Fibroblast of lung (primary cell): ENCODE measurements around the gene WNT7B. TPM values are rescaled to one million over a fixed set of nuclear protein-coding genes. Genes with fewer than 3 reads are reported as not detected.

ENCODE experiments used
- DNase-seq, 2 donors: peaks; one replicate each; pipeline versions ENCODE4 v3.0.0 to v3.0.0-alpha.2; 2010; ENCODE audit warnings: low read depth in 2 of 2
- H2AFZ ChIP-seq: 2 replicates; pipeline ENCODE4 v1.5.1; 2012; ENCODE audit warnings: low read length, control low read depth, inconsistent platforms
- H3K27ac ChIP-seq: 2 replicates; pipeline ENCODE4 v1.5.1; 2011; ENCODE audit warnings: low read length, control low read depth; ENCODE audit not compliant: insufficient read depth
- H3K27me3 ChIP-seq: 2 replicates; pipeline ENCODE4 v1.5.1; 2011; ENCODE audit warnings: mild to moderate bottlenecking, low read length; ENCODE audit not compliant: control insufficient read depth, insufficient read depth
- H3K36me3 ChIP-seq: 2 replicates; pipeline ENCODE4 v1.5.1; 2011; ENCODE audit warnings: low read length; ENCODE audit not compliant: control insufficient read depth, insufficient read depth
- H3K4me1 ChIP-seq: 2 replicates; pipeline ENCODE4 v1.5.1; 2011; ENCODE audit warnings: low read length; ENCODE audit not compliant: control insufficient read depth, insufficient read depth; ENCODE audit errors: extremely low read depth
- H3K4me2 ChIP-seq: 2 replicates; pipeline ENCODE4 v1.5.1; 2011; ENCODE audit warnings: low read length, control low read depth; ENCODE audit not compliant: insufficient read depth; ENCODE audit errors: extremely low read depth
- H3K4me3 ChIP-seq, 4 experiments: fragments of 200-600 bp in 1 of 4; sonication (generic) in 1 of 4; replicated peaks in 1 of 4; 2 replicates each; pipeline ENCODE4 v1.5.1; 2011 to 2016; ENCODE audit warnings: low read length in 4 of 4, low read depth in 3 of 4, mild to moderate bottlenecking in 3 of 4, control low read depth in 2 of 4, inconsistent platforms in 1 of 4, mixed read lengths in 1 of 4; ENCODE audit not compliant: insufficient read depth in 1 of 4; ENCODE audit errors: control extremely low read depth in 1 of 4
- H3K79me2 ChIP-seq: 2 replicates; pipeline ENCODE4 v1.5.1; 2012; ENCODE audit warnings: mild to moderate bottlenecking, low read length, inconsistent platforms; ENCODE audit not compliant: control insufficient read depth, insufficient read depth
- H3K9ac ChIP-seq: 2 replicates; pipeline ENCODE4 v1.5.1; 2011; ENCODE audit warnings: mild to moderate bottlenecking, low read length, control low read depth; ENCODE audit not compliant: insufficient read depth
- H3K9me3 ChIP-seq: 2 replicates; pipeline ENCODE4 v1.5.1; 2012; ENCODE audit warnings: low read depth, low read length; ENCODE audit not compliant: control insufficient read depth, insufficient read depth
- H4K20me1 ChIP-seq: 2 replicates; pipeline ENCODE4 v1.5.1; 2011; ENCODE audit warnings: low read length; ENCODE audit not compliant: control insufficient read depth, insufficient read depth; ENCODE audit errors: extremely low read depth
- EZH2 ChIP-seq: IDR thresholded peaks from 2 replicates; pipeline ENCODE4 v1.5.1; 2012; ENCODE audit warnings: low read length, control low read depth, mild to moderate bottlenecking; ENCODE audit errors: missing control alignments
- polyA plus RNA-seq, 2 donors: library from polyadenylated mRNA; depleted of rRNA in 1 of 2; stranded (reverse) in 1 of 2; unstranded in 1 of 2; fragments of >200 nt; gene quantifications; 2 replicates each; pipeline ENCODE4 v1.2.1, GENCODE V29; 2011 to 2012; ENCODE audit warnings: missing spikeins in 1 of 2
- total RNA-seq: library from RNA; depleted of rRNA; stranded (reverse); fragments of >200 nt; gene quantifications from 2 replicates; pipeline ENCODE4 v1.2.1, GENCODE V29; 2014
- TF ChIP-seq, protein P1 (sequence below), 2 donors: IDR thresholded peaks in 1 of 2; conservative IDR thresholded peaks in 1 of 2; 1 replicate in 1 of 2; 2 replicates in 1 of 2; pipeline ENCODE4 v1.5.1; 2011 to 2012; ENCODE audit warnings: low read length in 2 of 2, control low read depth in 1 of 2, inconsistent platforms in 1 of 2, low read depth in 1 of 2, mild to moderate bottlenecking in 1 of 2

The WNT7B gene
- total and polyA plus RNA-seq, 2 donors (not counting 1 experiment from before 2014, with no cell fraction given) = 0.17 TPM; not detected in 1

DNA sequence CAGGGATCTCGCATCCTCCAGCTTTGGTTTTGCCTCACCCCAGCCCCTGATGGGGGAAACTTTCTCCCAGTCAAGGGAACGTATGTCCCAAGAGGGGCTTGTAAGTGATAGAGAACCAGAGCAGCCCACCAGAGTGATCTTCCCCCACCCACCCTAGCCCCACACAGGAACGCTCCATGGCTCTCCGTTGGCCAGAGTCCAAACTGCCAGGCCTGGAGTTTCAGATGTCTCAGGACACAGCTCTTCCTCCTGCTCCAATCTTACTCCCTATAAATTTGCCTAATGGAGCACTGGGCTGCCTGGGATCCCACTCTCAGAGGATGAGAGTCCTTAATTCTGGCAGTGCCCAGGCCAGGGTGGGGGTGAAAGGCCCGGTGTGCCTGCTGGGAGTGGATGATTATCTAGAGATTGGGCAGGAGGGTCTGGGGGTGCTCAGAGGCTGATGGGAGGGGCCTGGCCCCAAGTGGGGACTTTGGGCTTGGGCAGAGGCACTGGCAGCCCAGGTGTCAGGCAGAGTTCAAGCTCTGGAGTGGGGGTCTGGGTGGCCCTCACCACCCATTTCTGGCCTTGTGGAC is 79.9 kb downstream of the WNT7B start:
- H3K4me3 ChIP-seq = no peak overlapping the region
- peaks cover 2% of the 10 kb centered on the region for H4K20me1 ChIP-seq
- no peak overlapping the region for H3K27ac ChIP-seq
- H2AFZ ChIP-seq = no peak overlapping the region
- no peaks in the 10 kb centered on the region for H3K36me3 ChIP-seq
- no peaks in the 10 kb centered on the region for H3K4me1 ChIP-seq
- H3K79me2 ChIP-seq = no peaks in the 10 kb centered on the region
- H3K9ac ChIP-seq = no peak overlapping the region
- no peak for DNase-seq
- no peaks in the 10 kb centered on the region for H3K9me3 ChIP-seq
- TF ChIP-seq, protein P1, sequence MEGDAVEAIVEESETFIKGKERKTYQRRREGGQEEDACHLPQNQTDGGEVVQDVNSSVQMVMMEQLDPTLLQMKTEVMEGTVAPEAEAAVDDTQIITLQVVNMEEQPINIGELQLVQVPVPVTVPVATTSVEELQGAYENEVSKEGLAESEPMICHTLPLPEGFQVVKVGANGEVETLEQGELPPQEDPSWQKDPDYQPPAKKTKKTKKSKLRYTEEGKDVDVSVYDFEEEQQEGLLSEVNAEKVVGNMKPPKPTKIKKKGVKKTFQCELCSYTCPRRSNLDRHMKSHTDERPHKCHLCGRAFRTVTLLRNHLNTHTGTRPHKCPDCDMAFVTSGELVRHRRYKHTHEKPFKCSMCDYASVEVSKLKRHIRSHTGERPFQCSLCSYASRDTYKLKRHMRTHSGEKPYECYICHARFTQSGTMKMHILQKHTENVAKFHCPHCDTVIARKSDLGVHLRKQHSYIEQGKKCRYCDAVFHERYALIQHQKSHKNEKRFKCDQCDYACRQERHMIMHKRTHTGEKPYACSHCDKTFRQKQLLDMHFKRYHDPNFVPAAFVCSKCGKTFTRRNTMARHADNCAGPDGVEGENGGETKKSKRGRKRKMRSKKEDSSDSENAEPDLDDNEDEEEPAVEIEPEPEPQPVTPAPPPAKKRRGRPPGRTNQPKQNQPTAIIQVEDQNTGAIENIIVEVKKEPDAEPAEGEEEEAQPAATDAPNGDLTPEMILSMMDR (conservative IDR thresholded peaks at IDR 0.05 in 1 of 2, IDR thresholded peaks at IDR 0.05 in 1 of 2; ENCODE audit: low read depth in 1 of 2, low read length in 2 of 2) = no peak
- no peak for TF ChIP-seq EZH2
- no peak overlapping the region for H3K4me2 ChIP-seq
- H3K27me3 ChIP-seq = peaks cover 12% of the 10 kb centered on the region

DNA sequence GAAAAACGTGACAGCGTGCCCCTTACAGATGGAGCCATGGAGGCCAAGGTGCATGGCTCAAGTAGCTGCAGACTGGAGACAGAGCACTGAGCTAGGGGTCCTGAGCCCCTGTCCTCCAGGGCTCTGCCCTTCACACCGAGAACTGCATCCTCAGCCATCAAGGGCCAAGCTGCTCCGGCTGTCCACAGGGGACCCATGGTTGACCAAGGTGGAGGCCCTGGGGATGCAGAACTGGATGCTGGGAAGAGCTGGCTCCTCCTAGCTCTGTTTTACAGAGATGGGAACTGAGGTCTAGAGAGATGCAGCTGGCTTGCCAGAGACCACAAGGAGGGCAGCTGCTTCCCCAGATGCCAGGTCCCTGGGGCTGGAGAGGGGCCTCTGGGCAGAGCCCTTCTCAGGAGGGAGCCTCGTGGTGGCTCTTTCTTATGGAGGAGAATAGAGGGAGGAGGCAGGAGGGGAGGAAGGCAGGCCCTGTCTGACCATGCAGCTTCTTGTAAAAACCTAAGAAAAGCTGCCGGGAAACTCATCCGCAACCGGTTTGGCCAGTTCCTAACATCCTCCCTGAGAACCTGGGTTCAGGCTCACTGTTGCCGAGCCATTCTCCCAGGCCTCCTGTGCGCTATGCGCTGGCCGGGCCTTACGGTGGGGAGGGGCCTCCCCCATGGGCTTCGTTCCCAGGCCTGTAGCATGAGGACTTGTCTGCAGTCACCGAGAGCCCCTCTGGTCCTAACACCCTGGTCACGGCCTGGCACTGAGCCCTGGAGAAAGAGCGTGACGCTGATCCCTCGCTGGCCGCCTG is 80.6 kb downstream of the WNT7B start:
- no peaks in the 10 kb centered on the region for H3K9me3 ChIP-seq
- no peaks in the 10 kb centered on the region for H3K4me1 ChIP-seq
- H3K9ac ChIP-seq = no peak overlapping the region
- no peak for TF ChIP-seq EZH2
- TF ChIP-seq, protein P1 (conservative IDR thresholded peaks at IDR 0.05 in 1 of 2, IDR thresholded peaks at IDR 0.05 in 1 of 2; ENCODE audit: low read depth in 1 of 2, low read length in 2 of 2) = no peak
- H3K27me3 ChIP-seq = peaks cover 12% of the 10 kb centered on the region
- H3K79me2 ChIP-seq = no peaks in the 10 kb centered on the region
- DNase-seq = no peak
- H3K36me3 ChIP-seq = no peaks in the 10 kb centered on the region
- H3K4me2 ChIP-seq = no peak overlapping the region
- no peak overlapping the region for H3K4me3 ChIP-seq
- H3K27ac ChIP-seq = no peak overlapping the region
- peaks cover 2% of the 10 kb centered on the region for H4K20me1 ChIP-seq
- no peak overlapping the region for H2AFZ ChIP-seq

DNA sequence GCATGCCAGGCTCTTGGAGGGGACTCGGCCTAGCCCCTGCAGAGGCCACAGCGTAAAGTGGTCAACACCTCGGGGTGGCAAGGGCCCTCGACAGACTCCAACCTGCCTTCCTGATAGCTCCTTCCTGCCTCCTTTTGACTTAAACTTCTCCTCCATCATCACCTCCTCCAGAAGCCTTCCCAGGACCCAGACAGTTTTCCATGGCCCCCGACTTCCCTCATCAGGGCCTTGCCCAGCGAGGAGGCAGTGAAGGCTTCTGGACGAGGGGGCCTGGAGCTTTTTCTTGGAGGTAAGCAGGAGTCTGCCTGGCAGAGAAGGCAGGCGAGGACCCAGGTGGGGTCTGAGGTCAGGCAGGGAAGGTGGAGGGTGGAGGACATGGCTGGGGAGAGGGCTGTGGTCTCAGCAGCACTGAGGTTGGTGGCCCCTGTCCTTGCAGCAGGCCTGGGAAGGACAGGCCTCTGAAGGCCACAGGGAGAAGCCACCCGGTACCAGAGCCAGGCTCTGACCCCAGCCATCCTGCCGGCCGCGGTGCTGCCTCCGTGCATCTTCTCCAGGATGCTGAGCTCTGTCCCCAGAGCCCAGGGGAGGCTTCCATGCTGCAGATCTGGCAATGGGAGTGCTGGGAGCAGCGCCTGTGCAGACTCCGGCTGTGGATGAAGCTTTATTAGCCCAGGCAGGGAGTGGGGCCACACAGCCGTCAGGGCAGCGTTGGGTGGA is 81.4 kb downstream of the WNT7B start:
- Histone ChIP-seq H3K27me3 (peaks cover 10% of the 10 kb centered on the region), H3K4me3 (no peak overlapping the region), H3K9ac (no peak overlapping the region), H3K4me1 (no peaks in the 10 kb centered on the region), H3K4me2 (no peak overlapping the region), H3K79me2 (no peaks in the 10 kb centered on the region), H2AFZ (no peak overlapping the region), H4K20me1 (peaks cover 2% of the 10 kb centered on the region), H3K36me3 (no peaks in the 10 kb centered on the region), H3K9me3 (no peaks in the 10 kb centered on the region), H3K27ac (no peak overlapping the region)
- TF ChIP-seq EZH2 = no peak
- TF ChIP-seq, protein P1 (conservative IDR thresholded peaks at IDR 0.05 in 1 of 2, IDR thresholded peaks at IDR 0.05 in 1 of 2; ENCODE audit: low read depth in 1 of 2, low read length in 2 of 2) = no peak
- DNase-seq = no peak
